ENCODE measurements around the gene RPS18.

Gene RPS18

DNA sequence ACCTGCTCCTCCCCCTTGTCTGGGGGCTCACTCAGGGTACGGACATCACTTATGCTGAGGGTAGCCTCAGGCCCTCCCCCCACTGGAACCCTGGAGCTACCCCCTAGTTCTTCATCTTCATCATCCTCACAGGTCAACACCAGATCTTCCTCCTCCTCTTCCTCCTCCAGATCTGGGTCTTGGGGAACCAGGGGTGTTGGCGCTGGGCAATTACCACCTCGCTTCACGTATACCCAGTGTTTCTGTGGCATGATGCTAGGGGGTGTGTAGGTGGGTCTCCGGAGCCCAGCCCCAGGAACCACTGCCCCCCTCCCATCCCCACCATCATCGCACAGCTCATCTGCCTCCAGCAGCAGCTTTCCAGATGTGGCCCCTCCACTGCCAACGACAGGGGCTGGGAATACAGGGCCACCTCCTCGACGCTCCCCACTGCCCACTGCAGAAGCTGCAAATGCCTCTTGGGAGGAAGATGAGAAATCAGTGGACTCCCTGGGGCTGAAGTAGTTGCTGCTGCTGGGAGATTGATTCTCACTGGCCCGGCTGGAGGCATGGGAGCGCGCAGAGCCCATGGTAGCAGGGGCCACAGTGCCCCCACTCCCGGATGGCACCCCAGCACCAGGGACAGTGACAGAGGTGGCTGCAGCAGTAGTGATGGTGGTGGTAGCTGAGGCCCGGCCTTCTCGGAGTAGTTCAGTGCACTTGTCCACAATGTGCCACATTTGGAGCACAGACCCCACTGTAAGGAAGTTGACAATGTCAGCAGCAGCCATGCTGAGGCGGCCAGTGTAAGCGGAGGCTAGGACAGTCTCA lies 44.1 kb downstream of the RPS18 start:
- DNase-seq = no peak

DNA sequence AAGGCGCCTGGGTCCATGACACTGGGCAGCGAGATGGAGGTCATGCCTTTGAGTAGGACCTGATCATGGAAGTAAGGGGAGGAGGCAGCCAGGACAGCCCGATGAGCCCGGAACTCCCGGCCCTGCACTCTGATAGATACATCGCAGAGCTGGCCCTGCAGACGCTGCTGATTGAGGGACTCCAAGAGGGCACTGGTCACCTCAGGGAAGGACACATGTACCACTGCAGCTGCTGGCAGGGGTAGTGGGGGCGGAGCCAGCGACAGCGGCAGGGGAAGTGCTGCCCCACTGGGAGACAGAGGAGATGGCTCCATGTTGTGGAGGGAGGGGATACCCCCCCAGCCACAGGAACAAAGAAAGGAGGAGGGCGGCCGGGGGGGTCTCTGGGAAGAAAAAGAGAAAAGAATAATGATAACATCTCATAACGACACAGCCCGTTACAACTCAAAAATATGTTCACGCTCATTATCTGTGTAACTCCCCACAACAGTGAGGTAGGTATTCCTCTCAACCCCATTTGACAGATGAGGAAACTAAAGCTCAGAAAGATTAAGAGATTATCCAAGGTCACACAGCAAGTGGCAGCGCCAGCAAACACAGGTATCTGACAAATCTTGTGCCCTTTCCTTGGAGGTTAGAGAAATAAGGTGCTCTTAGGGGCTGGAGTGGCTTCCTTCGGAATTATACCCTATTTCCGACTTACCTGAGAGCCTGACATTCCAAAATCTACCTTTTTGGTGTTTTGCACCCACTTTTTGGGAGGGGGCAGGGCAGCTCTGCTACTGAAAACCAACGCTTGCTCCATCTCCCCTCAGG lies 44.9 kb downstream of the RPS18 start:
- DNase-seq = no peak

DNA sequence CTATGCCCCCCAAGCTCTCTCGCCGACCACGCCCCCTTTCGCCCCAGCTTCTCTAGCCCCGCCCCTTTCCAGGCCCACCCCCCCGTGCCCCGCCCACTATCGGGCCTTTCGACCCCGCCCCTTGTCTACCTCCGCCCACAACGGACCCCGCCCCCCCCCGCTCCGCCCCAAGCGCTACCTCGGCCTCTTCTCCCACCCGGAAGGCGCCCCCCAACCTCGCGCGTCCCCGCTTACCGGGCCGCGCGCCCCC lies 45.5 kb downstream of the RPS18 start:
- no peak for DNase-seq

DNA sequence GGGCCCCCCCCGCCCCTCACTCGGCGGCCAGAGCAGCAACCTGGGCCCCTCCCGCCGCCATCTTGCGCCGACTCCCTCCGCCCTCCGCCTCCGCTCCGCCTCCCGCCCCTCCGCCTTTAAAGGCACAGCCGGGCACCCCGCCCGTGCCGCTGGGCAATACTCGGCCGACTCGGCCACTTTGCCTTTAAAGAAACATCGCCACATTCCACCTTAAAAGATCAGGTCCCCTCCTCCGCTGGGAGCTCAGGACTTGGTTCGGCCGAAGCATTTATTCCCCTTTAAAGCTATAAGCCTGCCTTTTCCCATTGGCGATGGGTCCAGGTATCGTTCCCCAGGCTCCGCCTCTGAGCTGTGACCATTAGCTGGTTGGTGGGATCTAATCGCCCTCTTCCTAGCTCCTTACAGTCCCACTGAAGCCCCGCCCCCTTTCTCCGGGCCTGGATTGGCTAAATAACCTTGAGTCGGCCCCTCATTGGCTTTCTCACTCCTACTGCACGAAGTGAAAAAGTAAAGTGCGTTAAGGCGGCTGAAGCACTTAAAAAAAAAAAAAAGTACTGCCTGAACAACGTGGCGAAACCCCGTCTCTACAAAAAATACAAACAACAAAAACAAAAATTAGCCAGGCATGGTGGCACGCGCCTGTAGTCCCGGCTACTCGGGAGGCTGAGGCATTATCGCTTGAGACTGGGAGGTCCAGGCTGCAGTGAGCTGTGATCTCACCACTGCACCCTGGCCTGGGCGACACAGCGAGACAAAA lies 46.0 kb downstream of the RPS18 start, which contains the start of gene ZBTB22:
Gene ZBTB22, minus strand, starts transcription at position 76 of the 757 bp plus-strand sequence. CDS start 828 bp downstream, outside the sequence.
- DNase-seq = peak; percentile 99

DNA sequence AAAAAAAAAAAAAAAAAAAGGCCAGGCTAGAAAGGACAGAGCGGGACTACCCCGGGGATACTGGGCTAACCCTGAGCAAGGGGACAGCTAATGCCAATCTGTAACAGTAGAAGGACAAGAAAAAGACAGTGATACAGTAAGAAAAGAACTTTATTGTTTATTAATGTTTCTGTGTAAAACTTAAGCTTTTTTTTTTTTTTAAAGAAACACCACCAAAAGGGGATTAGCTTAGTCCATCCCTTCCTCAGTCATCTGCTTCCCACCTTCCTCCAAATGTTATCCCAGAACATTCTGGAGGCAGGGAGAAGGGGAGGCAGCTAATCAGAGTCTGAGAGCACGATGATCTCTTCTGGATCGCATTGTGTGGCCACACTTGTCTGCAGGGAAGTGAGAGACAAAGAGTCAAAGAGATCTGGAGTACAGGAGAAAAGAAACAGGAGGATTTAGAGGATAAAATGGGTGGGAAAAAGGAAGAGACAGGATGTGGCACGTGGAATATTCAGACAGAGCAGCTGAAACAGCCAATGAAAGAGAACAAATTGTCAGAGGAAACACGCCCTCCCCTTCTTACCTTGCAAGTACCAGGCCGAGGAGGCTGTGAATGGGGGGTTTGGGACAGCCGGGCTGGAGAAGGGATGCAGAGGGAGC lies 46.7 kb downstream of the RPS18 start:
- DNase-seq = no peak

DNA sequence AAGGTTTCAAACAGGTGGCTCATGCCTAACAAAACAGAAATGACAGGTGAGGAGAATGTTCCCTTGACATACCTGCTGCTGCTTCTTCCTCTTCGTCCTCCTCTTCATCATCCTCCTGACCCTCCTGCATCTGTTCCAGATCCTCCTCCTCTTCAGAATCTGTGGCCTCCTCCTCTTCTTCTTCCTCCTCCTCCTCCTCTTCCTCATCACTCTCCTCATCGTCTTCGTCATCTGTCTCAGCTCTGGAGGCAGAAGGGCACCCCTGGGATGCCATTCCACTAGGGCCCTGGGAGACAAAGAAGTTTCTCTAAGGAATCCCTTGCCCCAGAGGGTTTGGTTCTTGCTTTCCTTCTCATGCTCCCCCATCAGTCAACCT lies 48.1 kb downstream of the RPS18 start:
- no peak for DNase-seq

DNA sequence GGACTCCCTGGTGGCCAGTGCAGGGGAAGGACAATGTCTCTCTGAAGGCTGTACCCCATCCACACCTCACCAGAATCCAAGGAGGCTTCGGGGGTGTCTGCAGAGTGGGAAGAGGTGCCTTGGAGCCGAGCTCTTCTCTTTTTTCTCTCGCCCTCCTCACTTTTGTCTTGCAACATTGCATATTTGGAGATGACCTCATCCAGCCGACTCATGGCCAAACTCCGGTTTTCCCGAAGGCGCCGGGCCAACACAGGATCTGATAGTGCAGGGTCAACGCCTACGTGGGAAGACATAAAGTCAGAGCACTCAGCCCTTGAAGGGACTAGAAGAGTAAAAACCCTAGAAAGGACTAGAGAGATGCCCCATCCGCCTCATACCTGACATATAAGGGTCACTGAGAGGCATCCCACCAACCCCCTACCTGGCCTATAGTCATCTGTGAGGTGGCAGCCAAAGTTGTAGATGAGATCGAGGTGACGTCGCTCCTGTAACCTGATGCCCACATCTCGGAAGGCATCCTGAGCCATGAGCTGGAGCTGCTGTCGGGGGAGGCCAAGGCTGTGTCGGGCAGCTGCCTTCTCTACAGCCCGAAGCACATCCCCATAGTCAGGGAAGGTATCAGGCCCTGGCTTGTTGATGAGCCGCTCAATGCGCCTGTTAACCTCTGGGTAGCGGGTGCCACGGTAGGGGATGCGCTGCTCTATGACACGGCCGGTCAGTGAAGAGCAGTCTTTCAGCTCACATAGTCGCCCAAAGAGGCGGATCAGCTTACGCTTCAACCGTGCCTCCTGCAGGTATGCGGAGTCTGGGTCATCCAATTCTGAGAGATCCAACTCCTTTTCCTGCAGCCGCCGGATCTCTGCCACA lies 48.7 kb downstream of the RPS18 start:
- no peak for DNase-seq

DNA sequence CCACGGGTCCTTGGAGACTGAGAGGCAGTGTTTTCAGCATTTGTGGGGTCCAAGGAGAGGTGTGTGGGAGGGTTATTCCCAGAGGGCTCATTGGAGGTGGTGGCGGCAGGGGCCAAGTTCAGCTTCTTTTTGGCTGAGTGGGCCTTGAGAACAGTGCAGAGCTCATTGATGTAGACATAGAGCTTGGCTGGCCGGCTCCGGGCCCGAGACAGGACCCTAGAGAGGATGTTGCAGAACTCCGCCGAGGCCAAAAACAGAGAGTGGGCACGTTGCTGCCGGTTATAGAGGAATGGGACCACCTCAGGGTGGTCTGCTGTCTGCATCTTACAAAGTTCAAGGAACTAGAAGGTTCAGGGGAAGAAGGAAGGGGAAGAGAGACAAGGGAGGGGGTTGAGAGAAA lies 49.4 kb downstream of the RPS18 start:
- no peak for DNase-seq

DNA sequence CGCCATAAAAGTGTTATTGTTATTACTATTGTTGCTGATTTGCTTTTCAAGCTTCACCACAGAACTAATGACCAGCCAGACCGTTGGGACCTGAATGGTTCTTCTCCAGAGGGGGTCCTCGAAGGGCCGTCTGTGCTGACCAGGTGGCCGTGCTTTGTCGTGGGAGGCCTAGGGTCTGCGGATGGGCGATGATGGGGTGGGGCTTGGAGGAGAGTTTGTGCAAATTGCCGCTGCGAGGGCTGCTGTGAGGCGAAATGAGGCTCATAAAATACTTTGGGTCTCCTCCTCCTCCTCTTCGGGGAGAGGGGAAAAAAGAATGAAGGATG lies 51.7 kb downstream of the RPS18 start:
- no peak for DNase-seq

DNA sequence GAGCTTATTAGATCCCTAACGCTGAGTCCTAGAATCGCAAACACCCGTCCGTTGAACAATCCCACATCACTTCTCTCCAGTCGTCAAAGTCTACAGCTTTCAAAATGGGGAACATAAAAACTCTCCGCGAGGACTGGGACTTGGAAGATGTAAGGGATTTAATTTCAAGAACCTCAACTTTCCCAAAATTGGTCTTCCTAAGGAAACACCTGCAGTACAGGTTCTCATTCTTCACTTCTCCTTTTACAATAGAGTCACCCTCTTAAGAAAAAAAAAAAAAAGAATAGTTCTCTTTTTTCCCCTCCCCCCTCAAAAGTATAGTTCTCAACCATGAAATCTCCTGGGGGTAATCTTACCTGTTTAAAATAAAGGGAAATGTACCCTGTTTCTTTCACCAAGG lies 52.2 kb downstream of the RPS18 start:
- no peak for DNase-seq

All from NCI-H1048 (cell line).